Erythroblast (primary cell): Measurements from ENCODE around the gene TINCR.

ENCODE experiments used
- DNase-seq, 2 experiments: peaks; one replicate each; lab custom pipeline; 2025; lab: John Stamatoyannopoulos, UW
- GATA1 ChIP-seq: IDR thresholded peaks from 2 replicates; pipeline ENCODE4 v1.6.1; 2011; ENCODE audit warnings: low read depth, mild to moderate bottlenecking, control low read depth, low read length, moderate library complexity
- POLR2A ChIP-seq: IDR thresholded peaks from 2 replicates; pipeline ENCODE4 v1.6.1; 2011; ENCODE audit warnings: mild to moderate bottlenecking, low read length

The TINCR gene

DNA sequence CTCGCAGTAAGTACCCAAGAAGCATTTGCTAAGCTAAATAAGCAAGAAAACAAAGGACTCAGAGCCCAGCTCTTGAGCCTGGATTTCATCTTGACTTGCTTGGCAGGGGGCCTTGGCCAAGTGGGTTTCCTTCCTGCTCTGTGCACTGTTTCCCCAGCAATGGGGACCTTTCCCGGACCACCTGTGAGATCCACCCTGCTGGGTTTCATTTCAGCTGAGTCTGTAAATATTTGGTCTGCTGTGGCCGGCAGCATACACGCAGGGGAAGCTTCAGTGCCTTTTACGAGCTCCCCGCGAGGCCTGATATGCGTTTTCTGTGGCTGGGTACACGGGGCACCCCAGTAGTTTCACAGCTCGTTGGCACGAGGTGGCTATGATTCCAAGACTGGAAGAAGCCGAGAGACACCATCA lies 12.4 kb upstream of the TINCR start:
- DNase-seq = no peak
- TF ChIP-seq POLR2A = no peak
- TF ChIP-seq GATA1 = no peak

DNA sequence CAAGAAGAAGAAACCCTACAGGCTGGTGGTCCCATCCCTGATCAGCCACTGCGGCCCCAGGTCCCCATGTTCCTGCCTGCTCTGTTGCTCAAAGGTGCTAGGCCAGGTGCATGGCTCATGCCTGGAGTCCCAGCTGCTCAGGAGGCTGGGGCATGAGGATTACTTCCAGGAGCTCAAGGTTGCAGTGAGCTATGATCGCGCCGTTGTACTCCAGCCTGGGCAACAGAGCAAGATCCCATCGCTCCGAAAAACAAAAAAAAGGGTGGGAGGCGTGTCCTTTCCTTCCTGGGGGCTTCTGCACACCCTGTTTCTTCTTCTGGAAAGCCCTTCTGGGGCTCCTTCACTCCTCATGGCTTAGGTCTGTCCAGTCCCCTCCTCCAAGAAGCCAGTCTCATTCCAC lies 11.9 kb upstream of the TINCR start:
- DNase-seq = no peak
- no peak for TF ChIP-seq GATA1
- TF ChIP-seq POLR2A = no peak

DNA sequence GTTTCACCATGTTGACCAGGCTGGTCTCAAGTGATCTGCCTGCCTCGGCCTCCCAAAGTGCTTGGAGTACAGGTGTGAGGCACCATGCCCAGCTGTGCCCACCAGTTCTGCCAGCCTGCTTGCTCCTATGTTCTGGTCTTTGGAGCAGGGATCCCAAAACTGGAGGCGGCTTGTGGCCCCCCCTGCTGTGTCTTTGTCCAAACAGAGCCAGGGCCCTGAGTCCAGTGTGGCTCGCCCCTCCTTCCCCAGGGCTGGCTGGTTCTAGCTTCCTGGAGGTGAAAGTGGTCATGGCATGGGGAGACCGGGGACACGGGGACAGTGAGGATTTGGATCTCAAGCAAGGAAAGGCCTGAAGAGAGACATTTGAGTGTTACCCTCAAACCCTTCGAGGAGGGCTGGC lies 11.5 kb upstream of the TINCR start:
- no peak for TF ChIP-seq POLR2A
- no peak for TF ChIP-seq GATA1
- no peak for DNase-seq

DNA sequence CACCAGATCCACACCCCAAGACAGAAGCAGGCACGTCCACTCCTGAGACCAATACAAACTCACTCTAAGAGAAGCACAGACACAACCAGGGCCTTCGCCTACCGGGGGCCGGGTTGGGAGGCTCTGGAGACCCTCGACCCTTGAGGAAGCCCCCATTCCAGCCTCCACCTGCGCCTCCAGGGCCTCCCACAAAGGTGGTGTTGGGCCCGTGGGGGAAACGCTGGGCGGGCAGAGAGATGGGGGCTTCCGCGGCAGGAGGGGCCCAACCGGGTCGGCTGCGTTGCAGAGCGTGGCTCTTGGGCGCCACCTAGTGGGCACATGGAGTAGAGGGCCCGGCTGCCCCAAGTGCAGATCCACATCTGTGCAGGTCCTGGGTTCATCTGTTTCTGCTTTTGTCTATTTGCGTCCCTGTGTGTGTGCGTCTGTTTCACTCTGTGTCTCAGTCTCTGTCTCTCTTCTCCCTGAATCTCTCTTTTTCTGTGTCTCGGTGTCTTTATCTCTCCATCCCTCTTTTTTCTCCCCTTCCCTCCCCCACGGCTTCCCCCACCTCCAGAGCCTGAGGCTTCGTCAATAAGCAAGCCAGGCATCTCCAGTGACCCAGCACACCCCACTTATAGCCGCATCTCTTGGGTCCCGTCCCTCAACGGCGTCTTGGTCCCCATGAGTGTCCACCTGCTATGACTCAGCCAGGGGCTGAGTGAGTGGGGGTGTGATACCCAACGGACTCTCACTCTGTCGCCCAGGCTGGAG lies 10.5 kb upstream of the TINCR start:
- TF ChIP-seq GATA1 = no peak
- no peak for TF ChIP-seq POLR2A
- peak; percentile 62 to 79 for DNase-seq

DNA sequence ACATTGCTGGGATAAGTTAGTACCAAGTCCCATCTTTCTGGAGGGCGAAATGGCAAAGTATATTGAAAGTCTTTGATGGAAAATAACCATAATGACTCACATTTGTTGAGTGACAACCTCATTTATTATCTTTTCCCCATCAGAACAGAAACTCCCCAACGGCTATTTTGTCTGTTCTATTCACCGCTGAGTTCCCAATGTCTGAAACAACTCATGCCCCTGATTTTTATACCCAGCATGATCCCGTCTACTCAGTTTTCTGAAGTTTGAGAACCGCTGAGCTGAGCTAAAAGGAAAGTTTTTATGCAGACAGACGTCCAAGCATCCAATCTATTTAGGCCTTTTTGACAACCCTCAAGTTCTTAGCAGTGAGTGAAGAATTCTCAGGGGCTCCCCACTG lies 7.8 kb upstream of the TINCR start:
- TF ChIP-seq GATA1 (no peak), POLR2A (no peak)
- no peak for DNase-seq

DNA sequence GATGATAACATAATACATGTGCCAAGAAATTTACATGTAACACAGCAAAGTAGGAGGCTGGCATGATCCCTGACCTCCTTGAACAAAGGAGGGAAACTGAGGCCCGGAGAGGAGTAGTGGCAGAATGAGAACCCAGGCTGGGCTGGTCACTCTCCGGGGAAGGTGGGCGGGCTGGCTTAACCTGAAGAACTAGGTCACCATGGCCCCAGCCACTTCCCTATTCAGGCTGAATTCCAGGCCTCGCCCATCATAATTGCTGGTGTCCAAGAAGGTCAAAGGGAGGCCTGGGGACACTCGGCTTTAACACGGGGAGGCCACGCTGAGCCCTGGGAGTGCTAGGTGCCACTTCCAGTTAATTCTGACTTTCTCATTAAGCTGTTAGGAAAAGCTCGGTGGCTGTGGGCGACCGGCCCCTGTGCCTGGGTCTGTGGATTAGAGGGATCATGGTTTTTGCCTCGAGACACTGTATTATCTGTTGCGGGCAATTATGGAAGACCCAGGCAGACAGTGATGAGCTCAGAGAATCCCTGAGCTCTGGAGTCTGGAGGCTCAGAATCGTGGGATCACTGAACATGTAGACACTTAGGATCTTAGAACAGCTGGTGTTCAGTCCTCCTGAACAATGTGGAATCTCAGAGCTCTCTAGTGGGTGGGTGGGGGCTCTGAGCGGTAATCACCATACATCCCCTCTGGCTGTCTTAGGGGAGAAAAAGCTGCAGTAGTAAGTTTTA lies 5.0 kb upstream of the TINCR start:
- no peak for DNase-seq
- no peak for TF ChIP-seq GATA1
- no peak for TF ChIP-seq POLR2A

DNA sequence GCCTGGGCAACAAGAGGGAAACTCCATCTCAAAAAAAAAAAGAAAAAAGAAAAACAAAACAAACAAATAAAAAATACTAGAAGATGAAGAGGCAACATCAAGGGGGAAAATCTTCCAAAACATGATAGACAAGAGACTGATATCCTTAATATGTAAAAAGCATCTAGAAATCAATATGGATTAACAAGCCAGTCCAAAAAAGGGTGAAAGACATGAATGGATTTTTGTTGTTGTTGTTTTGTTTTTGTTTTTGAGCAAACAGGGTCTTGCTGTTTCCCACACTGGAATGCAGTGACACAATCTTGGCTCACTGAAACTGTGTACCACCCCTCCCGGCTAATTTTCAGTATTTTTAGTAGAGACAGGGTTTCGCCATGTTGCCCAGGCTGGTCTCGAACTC lies 4.0 kb upstream of the TINCR start:
- TF ChIP-seq GATA1 (no peak), POLR2A (no peak)
- no peak for DNase-seq

DNA sequence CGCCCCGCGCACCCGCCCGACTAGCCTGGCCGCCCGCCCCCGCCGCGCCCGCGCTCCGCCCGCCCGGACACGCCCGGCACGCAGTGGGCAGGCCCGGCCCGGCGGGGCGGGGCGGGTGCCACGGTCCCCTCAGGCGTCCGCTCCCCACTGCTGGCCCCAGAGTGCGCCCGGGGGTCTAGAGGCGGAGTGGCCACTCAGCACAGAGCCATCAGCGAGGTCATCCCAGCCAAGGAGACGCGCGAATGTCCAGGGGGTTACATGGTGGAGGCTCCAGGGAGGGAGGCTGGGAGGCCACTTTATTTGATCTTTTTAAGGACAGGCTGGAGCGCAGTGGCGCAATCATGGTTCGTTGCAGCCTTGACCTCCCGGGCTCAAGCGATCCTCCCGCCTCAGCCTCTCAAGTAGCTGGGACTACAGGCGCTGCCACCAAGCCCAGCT lies 236 bp upstream of the TINCR start:
- TF ChIP-seq POLR2A = no peak
- no peak for TF ChIP-seq GATA1
- no peak for DNase-seq

DNA sequence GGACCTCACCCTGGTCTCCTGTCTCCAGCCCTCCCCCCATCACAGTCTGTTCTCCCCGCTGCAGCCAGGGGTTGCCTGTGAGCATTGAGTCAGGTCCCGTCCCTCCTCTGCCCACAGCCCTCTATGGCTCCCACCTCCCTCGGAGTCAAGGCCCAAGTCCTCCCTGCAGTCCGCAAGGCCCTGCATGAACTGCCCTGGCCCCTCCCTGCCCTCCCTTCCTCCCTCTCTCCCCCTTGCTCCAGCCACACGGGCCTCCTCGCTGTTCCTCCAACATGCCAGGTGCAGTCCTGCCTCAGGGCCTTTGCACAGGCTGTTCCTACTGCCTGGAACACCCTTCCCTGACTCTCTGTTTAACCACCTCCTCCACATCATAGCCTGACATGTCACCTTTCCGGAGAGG lies 2.8 kb downstream of the TINCR start:
- TF ChIP-seq POLR2A = no peak
- TF ChIP-seq GATA1 = no peak
- DNase-seq = no peak

DNA sequence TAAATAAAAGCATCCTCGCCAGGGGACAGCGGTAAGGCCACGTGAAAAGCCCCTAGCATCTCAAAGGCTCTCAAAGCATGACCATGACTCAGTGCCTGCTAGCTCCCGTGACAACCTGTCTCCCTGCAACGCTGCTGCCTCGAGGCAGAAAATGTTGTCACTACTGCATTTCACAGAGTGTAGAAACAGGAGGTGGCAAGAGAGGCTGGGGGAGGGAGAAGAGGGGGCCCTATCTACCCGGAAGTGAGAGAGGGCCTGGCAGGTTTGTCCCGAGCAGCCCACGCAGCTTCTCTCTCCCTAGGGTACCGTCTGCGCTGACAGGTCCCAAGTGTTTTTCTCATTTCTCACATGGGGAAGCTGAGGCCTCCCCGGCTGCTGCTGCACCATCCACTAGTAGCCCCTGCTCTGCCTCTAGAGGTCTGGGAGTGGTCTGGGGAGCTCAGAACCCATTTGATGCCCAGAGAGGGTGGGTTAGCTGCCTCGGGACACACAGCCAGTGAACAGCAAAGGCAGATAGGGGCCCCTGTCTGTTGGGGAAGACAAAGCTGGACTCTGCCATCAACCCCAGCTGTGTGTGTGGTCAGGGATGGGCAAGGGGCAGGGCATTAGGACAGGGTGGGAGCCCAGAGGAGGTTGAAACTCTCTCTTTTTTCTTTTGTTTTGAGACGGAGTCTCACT lies 3.7 kb downstream of the TINCR start:
- TF ChIP-seq GATA1 = no peak
- TF ChIP-seq POLR2A = no peak
- DNase-seq = no peak

DNA sequence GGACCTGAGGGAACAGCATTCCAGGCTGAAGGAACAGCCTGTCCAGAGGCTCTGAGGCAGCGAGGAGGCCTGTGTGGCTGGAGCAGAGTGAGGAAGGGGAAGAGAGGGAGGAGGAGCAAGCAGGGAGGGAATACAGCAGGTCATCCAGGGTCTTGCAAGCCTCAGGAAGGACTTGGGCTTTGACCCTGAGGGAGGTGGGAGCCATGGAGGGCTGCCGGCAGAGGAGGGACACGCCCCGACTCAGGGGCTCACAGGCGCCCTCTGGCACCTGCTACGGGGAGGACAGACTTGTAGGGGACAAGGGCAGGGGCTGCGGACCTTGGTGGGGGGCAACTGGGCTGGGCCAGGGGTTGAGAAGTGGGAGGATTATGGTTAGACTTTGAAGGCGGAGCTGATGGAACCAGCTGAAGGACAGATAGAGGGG lies 4.7 kb downstream of the TINCR start:
- no peak for TF ChIP-seq POLR2A
- TF ChIP-seq GATA1 = no peak
- no peak for DNase-seq

DNA sequence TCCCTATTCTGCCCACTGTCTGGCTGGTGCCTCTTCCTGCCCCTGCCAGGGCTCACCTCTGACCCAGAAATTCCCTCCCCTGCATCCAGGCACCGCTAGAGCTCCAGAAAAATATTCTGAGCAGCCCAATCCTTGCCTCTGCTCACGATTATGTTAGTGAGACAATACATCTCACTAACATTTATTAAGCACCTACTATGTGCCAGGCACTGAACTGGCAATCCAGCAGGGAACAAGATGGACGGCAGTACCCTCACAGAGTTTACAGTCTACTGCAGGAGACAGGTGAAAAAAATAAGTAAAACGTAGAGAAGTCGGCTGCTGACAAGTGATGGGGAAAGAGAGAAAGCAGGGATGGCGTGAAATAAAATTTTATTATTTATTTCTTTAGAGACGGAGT lies 5.5 kb downstream of the TINCR start:
- DNase-seq = no peak
- no peak for TF ChIP-seq GATA1

DNA sequence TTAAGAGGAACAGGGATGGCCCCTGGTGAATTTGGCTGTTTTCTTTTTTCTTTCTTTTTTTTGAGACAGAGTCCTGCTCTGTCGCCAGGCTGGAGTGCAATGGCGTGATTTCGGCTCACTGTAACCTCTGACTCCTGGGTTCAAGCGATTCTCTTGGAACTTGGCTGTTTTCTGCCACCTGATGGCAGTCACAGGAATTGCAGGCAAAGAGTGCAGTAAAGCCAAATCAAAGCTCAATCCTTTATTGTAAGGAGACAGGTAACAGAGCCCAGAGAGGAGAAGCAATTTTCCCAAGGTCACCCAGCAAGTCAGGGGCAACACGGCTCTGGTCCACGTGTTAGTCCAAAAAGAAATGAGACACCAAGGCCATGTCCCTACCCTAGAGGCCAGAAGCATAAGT lies 6.2 kb downstream of the TINCR start:
- DNase-seq = no peak
- TF ChIP-seq POLR2A (no peak), GATA1 (no peak)

DNA sequence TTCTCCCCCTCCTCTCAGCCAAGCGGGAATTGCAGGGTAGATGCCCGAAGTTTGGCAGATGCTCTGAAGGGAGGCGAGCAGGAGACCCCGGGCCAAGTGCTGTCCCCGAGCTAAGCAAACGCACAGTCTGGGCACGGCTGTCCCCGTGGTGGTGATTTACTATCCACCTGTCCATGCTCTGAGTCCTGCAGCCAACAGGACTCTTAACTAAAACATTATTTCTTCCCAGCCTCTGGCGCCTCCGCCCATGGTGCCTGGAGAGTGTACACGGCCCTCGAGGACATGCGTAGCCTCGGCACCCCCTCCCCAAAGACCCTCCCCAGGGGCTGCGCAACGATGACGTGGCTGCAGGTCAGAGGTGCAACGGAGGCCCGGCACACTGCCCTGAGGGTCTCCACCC lies 7.6 kb downstream of the TINCR start:
- TF ChIP-seq POLR2A (no peak), GATA1 (no peak)
- no peak for DNase-seq
